ENCODE data around the gene CEP97. TPM values are rescaled to one million over a fixed set of nuclear protein-coding genes. Genes with fewer than 3 reads are reported as not detected.
"Not testable (repeated sequence)": the region's sequence is repeated elsewhere in the genome, so short reads cannot be mapped to it uniquely, and the experiment has no call there.

The CEP97 gene
- polyA plus RNA-seq, 1 of the 3 experiments (the other 2 are of a cell fraction): 1.3 TPM

- ChIA-PET POLR2A (no interaction called here), CTCF (no interaction called here)
- Histone ChIP-seq H3K4me3 (ENCODE audit: low read depth in 2 of 2, low read length in 1 of 2) (no peak overlapping the region; a peak in 1 of 4 replicates), H3K4me2 (no peak overlapping the region), H3K27me3 (ENCODE audit: insufficient read depth) (no peaks in the 10 kb centered on the region), H3K36me3 (replicated peaks in 1 of 2; ENCODE audit: control insufficient read depth in 1 of 2, insufficient read depth in 2 of 2, low read length in 1 of 2) (peaks cover 51 to 70% of the 10 kb centered on the region in 2 experiments), H3K27ac (ENCODE audit: low read depth in 2 of 2, low read length in 1 of 2) (no peak overlapping the region), H3K9me3 (no peaks in the 10 kb centered on the region), H3F3A (replicated peaks; ENCODE audit: insufficient read depth) (no peaks in the 10 kb centered on the region), H3K9ac (no peak overlapping the region), H4K20me1 (ENCODE audit: insufficient read depth) (no peaks in the 10 kb centered on the region), H3K4me1 (ENCODE audit: control insufficient read depth in 1 of 2, insufficient read depth in 2 of 2, low read depth in 1 of 2, low read length in 1 of 2) (no peaks in the 10 kb centered on the region), H2AFZ (ENCODE audit: low read depth) (no peak overlapping the region), H3K9me2 (no peaks in the 10 kb centered on the region), H3K79me2 (ENCODE audit: insufficient read depth) (no peaks in the 10 kb centered on the region; the same call in 1 of the 2 replicates)
- DNase-seq: no peak
- TF ChIP-seq MEF2A (IDR thresholded peaks at IDR 0.05; ENCODE audit: borderline replicate concordance, low read depth): no peak
- no peak for TF ChIP-seq USF2 (IDR thresholded peaks at IDR 0.05; ENCODE audit: borderline replicate concordance, low read depth, low read length)
- no peak for TF ChIP-seq CHD2 (IDR thresholded peaks at IDR 0.05; ENCODE audit: low read length, partially characterized antibody)
- no peak for TF ChIP-seq RAD21 (IDR thresholded peaks at IDR 0.05; ENCODE audit: low read length)
- TF ChIP-seq RFX5 (IDR thresholded peaks at IDR 0.05; ENCODE audit: low read length): no peak
- no peak for TF ChIP-seq RCOR1 (IDR thresholded peaks at IDR 0.05; ENCODE audit: low read length)
- no peak for TF ChIP-seq POLR2AphosphoS5 (IDR thresholded peaks at IDR 0.05; ENCODE audit: low read depth, low read length)
- TF ChIP-seq FOXJ3 (CRISPR knock-in tag; IDR thresholded peaks at IDR 0.05): no peak
- no peak for TF ChIP-seq EZH2phosphoT487 (IDR thresholded peaks at IDR 0.05; ENCODE audit: borderline replicate concordance, low read depth)
- TF ChIP-seq MXI1 (IDR thresholded peaks at IDR 0.05; ENCODE audit: low read depth, low read length): no peak
- 100% methylated on average over 4 of the region's 10 CpGs for WGBS (ENCODE audit: low lambda C conversion rate)
Observed at GRCh38 chr3:101735833-101736232, 11.4 kb downstream of the CEP97 start.

- H3K9ac ChIP-seq; H3K79me2 ChIP-seq (ENCODE audit: insufficient read depth); H3F3A ChIP-seq (replicated peaks; ENCODE audit: insufficient read depth); H3K27ac ChIP-seq (ENCODE audit: low read depth in 2 of 2, low read length in 1 of 2); DNase-seq; POLR2A ChIA-PET; H3K27me3 ChIP-seq (ENCODE audit: insufficient read depth); H3K4me1 ChIP-seq (ENCODE audit: control insufficient read depth in 1 of 2, insufficient read depth in 2 of 2, low read depth in 1 of 2, low read length in 1 of 2); H3K4me3 ChIP-seq (ENCODE audit: low read depth in 2 of 2, low read length in 1 of 2); H2AFZ ChIP-seq (ENCODE audit: low read depth); H4K20me1 ChIP-seq (ENCODE audit: insufficient read depth); H3K4me2 ChIP-seq; H3K9me2 ChIP-seq; H3K9me3 ChIP-seq: not testable (repeated sequence)
- WGBS (ENCODE audit: low lambda C conversion rate): 100% methylated on average over 3 of the region's 3 CpGs
- CTCF ChIA-PET: interaction anchor here (0.8 kb wide), 1 partner anchor 47 kb away, joined by 3 read pairs; no protein-coding TSS in a partner anchor
- peaks cover 0 to 19% of the 10 kb centered on the region in 2 experiments for H3K36me3 ChIP-seq (replicated peaks in 1 of 2; ENCODE audit: control insufficient read depth in 1 of 2, insufficient read depth in 2 of 2, low read length in 1 of 2)
Observed at GRCh38 chr3:101741914-101742313, 17.5 kb downstream of the CEP97 start.

GRCh38 chr3:101744811-101745210, 20.4 kb downstream of the CEP97 start:
- Histone ChIP-seq H3K9me3 (no peaks in the 10 kb centered on the region), H3K4me3 (ENCODE audit: low read depth in 2 of 2, low read length in 1 of 2) (no peak overlapping the region), H3K79me2 (ENCODE audit: insufficient read depth) (peaks cover 6% of the 10 kb centered on the region; the same call in 1 of the 2 replicates), H3K9me2 (no peaks in the 10 kb centered on the region), H3F3A (replicated peaks; ENCODE audit: insufficient read depth) (peaks cover 3% of the 10 kb centered on the region), H3K36me3 (replicated peaks in 1 of 2; ENCODE audit: control insufficient read depth in 1 of 2, insufficient read depth in 2 of 2, low read length in 1 of 2) (peaks cover 0 to 5% of the 10 kb centered on the region in 2 experiments), H3K9ac (no peak overlapping the region), H3K4me1 (ENCODE audit: control insufficient read depth in 1 of 2, insufficient read depth in 2 of 2, low read depth in 1 of 2, low read length in 1 of 2) (no peaks in the 10 kb centered on the region), H3K27ac (ENCODE audit: low read depth in 2 of 2, low read length in 1 of 2) (no peak overlapping the region), H3K4me2 (no peak overlapping the region), H4K20me1 (ENCODE audit: insufficient read depth) (no peaks in the 10 kb centered on the region), H2AFZ (ENCODE audit: low read depth) (no peak overlapping the region), H3K27me3 (ENCODE audit: insufficient read depth) (no peaks in the 10 kb centered on the region)
- WGBS (ENCODE audit: low lambda C conversion rate): 25% methylated on average over 1 of the region's 1 CpG
- POLR2A ChIA-PET: no interaction called here
- TF ChIP-seq YY1 (IDR thresholded peaks at IDR 0.05; ENCODE audit: low read depth) (no peak), USF2 (IDR thresholded peaks at IDR 0.05; ENCODE audit: borderline replicate concordance, low read depth, low read length) (no peak), EP300 (IDR thresholded peaks at IDR 0.05; ENCODE audit: borderline replicate concordance in 1 of 2, low read depth in 1 of 2, low read length in 1 of 2) (no peak)
- DNase-seq: no peak
- CTCF ChIA-PET: no interaction called here

GRCh38 chr3:101745934-101746333, 21.5 kb downstream of the CEP97 start:
- 100% methylated on average over 1 of the region's 1 CpG for WGBS (ENCODE audit: low lambda C conversion rate)
- H2AFZ ChIP-seq (ENCODE audit: low read depth); H3K9me2 ChIP-seq; DNase-seq; H3F3A ChIP-seq (replicated peaks; ENCODE audit: insufficient read depth); H3K4me3 ChIP-seq (ENCODE audit: low read depth in 2 of 2, low read length in 1 of 2); H3K27me3 ChIP-seq (ENCODE audit: insufficient read depth); H3K4me1 ChIP-seq (ENCODE audit: control insufficient read depth in 1 of 2, insufficient read depth in 2 of 2, low read depth in 1 of 2, low read length in 1 of 2); H3K9ac ChIP-seq; H3K27ac ChIP-seq (ENCODE audit: low read depth in 2 of 2, low read length in 1 of 2); H3K36me3 ChIP-seq (replicated peaks in 1 of 2; ENCODE audit: control insufficient read depth in 1 of 2, insufficient read depth in 2 of 2, low read length in 1 of 2); POLR2A ChIA-PET; H3K4me2 ChIP-seq; CTCF ChIA-PET; H3K9me3 ChIP-seq; H4K20me1 ChIP-seq (ENCODE audit: insufficient read depth): not testable (repeated sequence)
- peaks cover 13% of the 10 kb centered on the region for H3K79me2 ChIP-seq (ENCODE audit: insufficient read depth)
